ENCODE measurements around the gene TTLL10. TPM values are rescaled to one million over a fixed set of nuclear protein-coding genes. Genes with fewer than 3 reads are reported as not detected.

Gene TTLL10
- 0.30 and 0.89 TPM in 2 replicates for total RNA-seq

- intact Hi-C loops (cut with micrococcal nuclease), result no loop called here
Observed at GRCh38 chr1:1173793-1174415, at the start of gene TTLL10. Gene TTLL10, plus strand, starts transcription at chr1:1173880. Its CDS starts 5,336 bp downstream, at chr1:1179216.

GRCh38 chr1:1124508-1124785 lies 49.2 kb upstream of the TTLL10 start:
- intact Hi-C loops (cut with micrococcal nuclease), result loop anchor here (5.0 kb wide), 1 partner anchor 128 kb away; no protein-coding TSS in a partner anchor

DNA sequence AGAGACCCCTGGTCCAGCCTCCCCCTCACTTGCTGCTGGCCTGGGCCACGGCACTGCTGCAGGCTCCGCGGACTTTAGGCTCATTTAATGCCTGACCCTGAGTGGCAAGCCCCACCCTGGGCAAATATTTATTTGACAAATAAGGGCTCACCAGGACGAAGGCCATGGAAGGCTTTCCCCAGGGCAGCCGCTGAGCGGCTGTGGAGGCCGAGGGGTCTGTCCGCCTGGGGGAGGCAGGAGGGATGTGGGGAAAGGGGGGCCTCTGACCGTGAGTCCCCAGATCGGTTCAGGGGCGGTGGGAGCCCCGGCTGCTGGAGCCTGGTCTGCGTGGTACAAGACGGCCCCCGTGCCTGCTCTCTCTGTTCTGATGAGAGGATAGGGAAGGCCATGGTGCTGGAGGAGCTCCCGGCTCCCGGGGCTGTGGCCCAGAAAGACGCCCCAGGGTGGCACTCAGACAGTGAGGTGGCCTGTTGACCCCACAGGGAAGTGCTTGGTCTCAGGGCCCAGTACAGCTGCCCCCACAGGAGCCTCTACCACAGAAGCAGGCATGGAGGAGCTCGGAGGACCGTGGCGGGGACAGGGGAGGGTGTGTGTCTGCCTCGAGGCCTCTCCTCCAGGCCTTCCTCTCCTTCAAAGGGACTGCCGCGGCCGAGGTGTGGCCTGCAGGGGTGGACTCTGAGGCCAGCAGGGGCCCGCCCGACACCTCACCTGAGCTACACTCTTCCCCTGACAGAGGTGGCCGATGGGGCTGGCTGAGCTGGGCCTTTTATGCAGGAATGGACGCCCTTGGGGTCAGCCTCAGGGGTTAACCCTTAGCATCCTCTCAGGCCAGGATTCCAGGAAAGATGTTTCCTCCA lies 48.7 kb upstream of the TTLL10 start:
- intact Hi-C loops (cut with micrococcal nuclease), result loop anchor here (5.0 kb wide), 1 partner anchor 127 kb away; no protein-coding TSS in a partner anchor

DNA sequence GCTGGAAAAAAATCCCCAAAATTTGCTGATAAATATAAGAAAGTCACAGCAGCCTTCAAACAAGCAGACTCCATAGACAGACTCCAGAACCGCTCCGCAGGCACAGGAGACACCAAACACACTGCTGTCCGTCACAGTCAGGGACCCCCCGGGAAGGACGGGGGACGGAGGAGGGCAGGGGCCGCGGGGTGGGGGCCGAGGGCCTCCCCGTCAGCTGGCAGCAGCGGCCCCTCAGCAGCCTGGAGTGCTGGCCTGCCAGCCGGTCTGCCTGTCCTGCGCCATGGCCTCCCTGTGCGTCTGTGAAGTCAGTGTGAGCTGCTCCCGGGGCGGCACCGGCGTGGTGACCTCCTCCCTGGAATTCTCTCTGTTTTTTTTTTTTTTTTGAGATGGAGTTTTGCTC lies 47.7 kb upstream of the TTLL10 start:
- intact Hi-C loops (cut with micrococcal nuclease), result no loop called here

- intact Hi-C loops (cut with micrococcal nuclease), result no loop called here
Observed at GRCh38 chr1:1127551-1128451, 45.9 kb upstream of the TTLL10 start.

GRCh38 chr1:1128454-1129139 lies 45.1 kb upstream of the TTLL10 start:
- intact Hi-C loops (cut with micrococcal nuclease), result no loop called here

- intact Hi-C loops (cut with micrococcal nuclease), result no loop called here
Observed at GRCh38 chr1:1129381-1129821, 44.3 kb upstream of the TTLL10 start.

DNA sequence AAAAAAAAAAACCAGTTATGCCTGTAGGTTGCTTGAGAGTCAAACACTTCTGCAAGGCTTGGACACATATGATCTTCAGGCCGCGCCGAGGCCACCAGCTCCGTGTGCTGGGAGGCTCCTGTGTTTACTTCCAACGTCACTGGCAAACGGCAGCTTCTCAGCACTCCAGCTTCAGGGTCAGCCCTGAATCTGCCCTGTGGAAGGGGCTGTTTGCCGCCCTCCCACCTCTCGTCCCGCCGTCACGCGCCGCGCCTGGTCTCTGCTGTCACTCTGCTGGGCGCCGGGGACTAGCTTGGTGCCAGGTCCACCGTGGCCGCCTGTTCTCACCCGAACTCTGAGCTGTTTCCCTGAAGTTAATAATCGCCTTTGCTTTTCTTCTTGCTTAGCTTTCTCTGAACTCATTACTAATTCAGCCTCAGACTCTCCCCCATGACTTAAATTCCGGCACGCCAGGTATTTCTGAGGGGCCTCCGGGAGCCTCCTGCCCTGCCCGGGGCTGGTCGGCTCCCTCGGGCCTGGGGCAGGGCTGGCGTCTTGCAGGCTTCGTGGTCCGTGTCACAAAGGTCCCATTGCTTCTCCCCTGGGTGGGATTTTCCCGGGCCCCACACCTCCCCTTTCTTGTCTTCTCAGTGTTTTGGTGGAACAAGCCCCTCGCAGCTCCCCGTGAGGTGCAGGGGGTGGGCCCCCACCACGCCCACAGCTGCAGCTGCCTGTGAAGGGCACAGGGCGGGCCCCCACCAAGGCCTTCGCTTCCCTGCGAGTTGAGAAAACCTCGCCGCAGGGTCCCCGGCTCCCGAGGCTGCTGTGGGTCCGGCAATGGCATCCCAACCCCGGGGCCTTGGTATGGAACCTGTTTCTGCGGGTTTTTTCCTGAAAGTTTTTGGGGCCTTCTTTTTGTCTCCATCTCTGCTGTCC lies 43.2 kb upstream of the TTLL10 start:
- intact Hi-C loops (cut with micrococcal nuclease), result no loop called here

DNA sequence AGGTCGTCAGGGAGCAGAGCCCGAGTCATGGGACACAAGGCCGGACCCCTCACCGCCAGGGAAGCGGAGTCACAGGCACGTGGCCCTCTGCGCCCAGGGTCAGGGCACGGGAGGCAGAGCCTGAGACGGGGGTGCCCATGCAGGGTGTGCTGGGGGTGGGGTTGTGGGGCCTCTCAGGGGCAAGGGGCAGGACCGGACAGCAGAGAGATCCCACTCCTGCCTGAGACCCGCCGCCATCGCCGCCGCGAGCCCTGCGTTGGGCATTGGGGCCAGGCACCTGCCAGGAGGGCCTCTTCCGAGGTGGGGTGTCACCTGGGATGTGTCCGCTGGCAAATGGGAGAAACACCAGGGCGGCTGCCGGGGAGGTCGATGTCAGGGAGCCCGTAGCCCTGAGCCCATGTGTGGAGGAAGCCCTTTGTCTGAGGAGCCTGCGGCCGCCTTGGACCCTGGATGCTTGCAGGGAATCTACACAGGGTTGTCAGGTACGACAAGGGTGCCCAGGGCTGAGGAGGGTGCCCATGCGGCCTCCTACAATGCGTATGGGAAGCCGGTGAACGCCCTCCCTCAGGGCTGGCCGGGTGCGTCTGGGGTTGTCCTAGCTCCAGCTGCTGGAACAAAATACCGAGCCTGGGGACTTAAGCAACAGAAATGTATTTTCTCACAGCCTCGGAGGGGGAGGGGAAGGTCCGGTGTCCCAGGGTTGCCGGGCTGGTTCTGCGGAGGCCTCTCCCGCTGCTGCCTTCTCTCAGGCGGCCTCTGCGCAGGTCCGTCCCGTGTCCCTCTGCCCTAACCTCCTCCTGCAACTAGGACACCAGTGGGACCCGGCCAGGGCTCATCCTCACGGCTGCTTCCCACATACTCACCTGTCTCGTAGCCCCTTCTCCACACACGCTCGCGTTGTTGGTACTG lies 41.4 kb upstream of the TTLL10 start:
- intact Hi-C loops (cut with micrococcal nuclease), result no loop called here

- intact Hi-C loops (cut with micrococcal nuclease), result no loop called here
Observed at GRCh38 chr1:1132956-1133750, 40.5 kb upstream of the TTLL10 start.

GRCh38 chr1:1134300-1134970 lies 39.2 kb upstream of the TTLL10 start:
- intact Hi-C loops (cut with micrococcal nuclease), result no loop called here

DNA sequence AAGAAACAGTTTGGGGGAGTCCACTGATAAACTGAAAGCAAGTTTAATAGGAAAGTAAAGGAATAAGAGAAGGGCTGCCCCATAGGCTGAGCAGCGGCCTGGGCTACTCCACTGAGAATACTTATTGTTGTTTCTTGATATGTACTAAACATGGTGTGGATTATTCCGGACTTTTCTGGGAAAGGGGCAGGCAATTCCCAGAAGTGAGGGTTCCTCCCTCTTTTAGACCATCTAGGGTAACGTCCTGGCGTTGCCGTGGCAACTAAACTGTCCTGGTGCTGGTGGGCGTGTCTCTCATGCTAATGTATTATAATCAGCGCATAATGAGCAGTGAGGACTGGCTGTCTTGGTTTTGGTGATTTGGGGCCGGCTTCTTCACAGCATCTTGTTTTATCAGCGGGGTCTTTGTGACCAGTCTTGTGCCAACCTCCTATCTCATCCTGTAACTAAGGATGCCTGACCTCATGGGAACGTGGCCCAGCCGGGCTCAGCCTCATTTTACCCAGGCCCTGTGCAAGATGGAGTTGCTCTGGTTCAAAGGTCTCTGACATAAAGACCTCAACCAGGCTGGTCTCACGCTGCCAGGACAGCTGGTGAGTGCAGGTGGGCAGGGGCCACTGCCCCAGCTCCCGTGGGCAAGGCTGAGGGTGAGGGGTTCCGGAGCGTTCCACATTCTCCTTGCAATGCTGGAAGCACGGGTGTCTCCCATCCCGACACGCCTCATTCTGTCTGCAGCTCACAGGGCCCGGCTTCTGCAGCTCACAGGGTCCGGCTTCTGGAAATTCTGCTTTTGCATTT lies 38.1 kb upstream of the TTLL10 start:
- intact Hi-C loops (cut with micrococcal nuclease), result no loop called here

DNA sequence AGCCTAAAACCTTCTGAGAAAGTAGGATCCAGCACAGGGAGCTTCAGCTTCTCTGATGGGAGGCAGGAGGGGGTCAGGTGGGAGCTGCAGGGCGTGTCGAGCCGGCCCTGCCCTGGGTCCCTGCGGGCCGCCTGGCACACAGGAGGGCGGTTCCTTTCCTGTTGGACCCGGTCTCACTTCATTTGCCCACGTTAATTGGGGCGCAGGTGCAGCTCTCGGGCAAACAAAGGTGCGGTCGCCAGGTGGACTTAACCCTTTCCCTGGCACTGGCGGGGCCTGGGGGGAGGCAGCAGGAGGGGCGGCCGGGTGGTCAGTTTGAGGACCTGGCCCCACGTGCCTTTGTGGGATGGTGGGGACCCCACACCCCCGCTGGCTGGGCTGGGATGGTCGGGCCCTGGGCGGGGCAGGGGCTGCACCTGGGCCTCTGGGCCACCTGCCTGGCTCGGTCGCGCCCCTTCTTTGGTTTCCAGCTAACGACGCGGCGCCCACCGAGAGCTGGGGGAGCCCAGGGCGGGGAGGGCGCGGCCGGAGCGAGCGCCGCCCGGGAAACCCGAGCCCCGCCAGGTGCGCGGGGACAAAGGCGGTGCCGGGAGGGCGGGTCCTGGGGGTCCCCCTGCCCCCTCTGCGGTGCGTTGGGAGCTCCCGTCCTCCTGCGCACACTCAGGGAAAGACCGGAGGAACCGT lies 37.0 kb upstream of the TTLL10 start:
- intact Hi-C loops (cut with micrococcal nuclease), result no loop called here

- intact Hi-C loops (cut with micrococcal nuclease), result no loop called here
Observed at GRCh38 chr1:1137256-1138045, 36.2 kb upstream of the TTLL10 start.

- intact Hi-C loops (cut with micrococcal nuclease), result no loop called here
Observed at GRCh38 chr1:1140673-1141072, 33.0 kb upstream of the TTLL10 start.

Measured in T-helper 2 cell treated with Interferon-gamma antibody and Interleukin-4, amounts not matched to agents 100 ng/mL and 5 ng/mL, for 36 hours (primary cell).